ENCODE measurements around the gene ZNF575. TPM values are rescaled to one million over a fixed set of nuclear protein-coding genes. Genes with fewer than 3 reads are reported as not detected.

Gene ZNF575
- total RNA-seq, 1 experiment from 2014 or later: not detected

DNA sequence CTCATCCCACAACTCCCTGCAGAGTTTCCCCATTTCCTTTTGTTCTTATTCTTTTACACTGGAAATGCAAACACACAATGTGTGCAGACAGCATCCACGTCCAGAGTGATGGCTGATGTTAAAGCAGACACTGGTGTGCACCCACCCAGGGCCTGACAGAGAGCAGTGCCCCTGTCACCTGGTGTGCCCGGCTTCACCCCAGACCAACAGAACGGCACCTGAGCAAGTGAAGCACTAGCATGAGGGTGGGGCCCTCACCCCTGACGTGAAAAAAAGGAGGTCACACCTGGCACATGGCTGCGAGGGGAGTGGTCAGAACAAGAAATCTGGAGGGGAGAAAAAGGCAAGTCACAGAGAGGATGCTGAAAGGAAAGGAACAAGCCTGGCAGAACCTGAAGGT, 12.3 kb downstream of the ZNF575 start:
- H4K91ac ChIP-seq (ENCODE audit: insufficient read length, low read depth, low read length): no peak overlapping the region
- H3K14ac ChIP-seq (ENCODE audit: insufficient read depth, low read length): no peak overlapping the region
- H3K4me2 ChIP-seq (ENCODE audit: insufficient read depth, insufficient read length, low read length): no peak overlapping the region
- Mint-ChIP-seq H3K4me3 (no peak overlapping the region), H3K4me1 (no peaks in the 10 kb centered on the region), H3K36me3 (ENCODE audit: insufficient read depth in 1 of 3, low read depth in 3 of 3) (peaks cover 28 to 79% (median 64%) of the 10 kb centered on the region in 3 experiments), H3K27ac (peak overlapping the region in 1 of 3 experiments; percentile 57; a peak in 2 of 7 replicates), H3K9me3 (no peaks in the 10 kb centered on the region), H3K27me3 (ENCODE audit: low read depth) (no peaks in the 10 kb centered on the region)
- H2BK12ac ChIP-seq (ENCODE audit: insufficient read length, low read depth, low read length): no peak overlapping the region
- no peaks in the 10 kb centered on the region for H3K79me1 ChIP-seq (ENCODE audit: insufficient read depth, low read depth, low read length, poor library complexity, severe bottlenecking)
- H3K27me3 ChIP-seq (ENCODE audit: insufficient read depth, low read length): no peaks in the 10 kb centered on the region
- H3T11ph ChIP-seq (ENCODE audit: low read length): no peak overlapping the region
- H3K23ac ChIP-seq (ENCODE audit: insufficient read length, low read depth, low read length): no peak overlapping the region
- no peaks in the 10 kb centered on the region for H4K20me1 ChIP-seq (ENCODE audit: control insufficient read depth, insufficient read depth, insufficient read length)
- H2BK15ac ChIP-seq (ENCODE audit: low read depth, low read length): no peak overlapping the region
- no peaks in the 10 kb centered on the region for H3K79me2 ChIP-seq (ENCODE audit: insufficient read depth, low read length)
- H3K56ac ChIP-seq (ENCODE audit: insufficient read length, low read depth, low read length): no peak overlapping the region
- no peak overlapping the region for H3K27ac ChIP-seq (ENCODE audit: insufficient read length, low read depth, low read length)
- H3K9ac ChIP-seq (ENCODE audit: extremely low read depth, insufficient read length, low read length): no peak overlapping the region
- H2BK20ac ChIP-seq (ENCODE audit: low read depth, low read length, poor library complexity, severe bottlenecking): no peak overlapping the region
- DNase-seq: no peak
- H3K23me2 ChIP-seq (ENCODE audit: insufficient read length, low read depth, low read length, poor library complexity, severe bottlenecking): no peaks in the 10 kb centered on the region
- no peak overlapping the region for H4K5ac ChIP-seq (ENCODE audit: insufficient read length, low read depth, low read length)
- H3K4ac ChIP-seq (ENCODE audit: low read depth, low read length): no peak overlapping the region
- no peak overlapping the region for H3K18ac ChIP-seq (ENCODE audit: insufficient read length, low read depth, low read length)
- TF ChIP-seq, protein P1, sequence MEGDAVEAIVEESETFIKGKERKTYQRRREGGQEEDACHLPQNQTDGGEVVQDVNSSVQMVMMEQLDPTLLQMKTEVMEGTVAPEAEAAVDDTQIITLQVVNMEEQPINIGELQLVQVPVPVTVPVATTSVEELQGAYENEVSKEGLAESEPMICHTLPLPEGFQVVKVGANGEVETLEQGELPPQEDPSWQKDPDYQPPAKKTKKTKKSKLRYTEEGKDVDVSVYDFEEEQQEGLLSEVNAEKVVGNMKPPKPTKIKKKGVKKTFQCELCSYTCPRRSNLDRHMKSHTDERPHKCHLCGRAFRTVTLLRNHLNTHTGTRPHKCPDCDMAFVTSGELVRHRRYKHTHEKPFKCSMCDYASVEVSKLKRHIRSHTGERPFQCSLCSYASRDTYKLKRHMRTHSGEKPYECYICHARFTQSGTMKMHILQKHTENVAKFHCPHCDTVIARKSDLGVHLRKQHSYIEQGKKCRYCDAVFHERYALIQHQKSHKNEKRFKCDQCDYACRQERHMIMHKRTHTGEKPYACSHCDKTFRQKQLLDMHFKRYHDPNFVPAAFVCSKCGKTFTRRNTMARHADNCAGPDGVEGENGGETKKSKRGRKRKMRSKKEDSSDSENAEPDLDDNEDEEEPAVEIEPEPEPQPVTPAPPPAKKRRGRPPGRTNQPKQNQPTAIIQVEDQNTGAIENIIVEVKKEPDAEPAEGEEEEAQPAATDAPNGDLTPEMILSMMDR (conservative IDR thresholded peaks at IDR 0.05): no peak
- no CpG with 5 or more reads among the region's 5 CpGs for WGBS (ENCODE audit: extremely low coverage, insufficient read length, low lambda C conversion rate)
- no peaks in the 10 kb centered on the region for H3K9me3 ChIP-seq (ENCODE audit: control insufficient read depth, low read depth, low read length)
- H2BK5ac ChIP-seq (ENCODE audit: insufficient read length, low read length): no peak overlapping the region
- no peak overlapping the region for H2BK120ac ChIP-seq (ENCODE audit: low read depth, low read length, poor library complexity, severe bottlenecking)
- no peak overlapping the region for H4K8ac ChIP-seq (replicated peaks; ENCODE audit: insufficient read length, low read depth, low read length)
- H2AFZ ChIP-seq (ENCODE audit: low read length): no peak overlapping the region
- no peak overlapping the region for H2AK5ac ChIP-seq (ENCODE audit: insufficient read length, low read length)
- H3K4me1 ChIP-seq (ENCODE audit: insufficient read depth, low read length): no peaks in the 10 kb centered on the region
